ENCODE data around the gene SAMM50.

The SAMM50 gene

DNA sequence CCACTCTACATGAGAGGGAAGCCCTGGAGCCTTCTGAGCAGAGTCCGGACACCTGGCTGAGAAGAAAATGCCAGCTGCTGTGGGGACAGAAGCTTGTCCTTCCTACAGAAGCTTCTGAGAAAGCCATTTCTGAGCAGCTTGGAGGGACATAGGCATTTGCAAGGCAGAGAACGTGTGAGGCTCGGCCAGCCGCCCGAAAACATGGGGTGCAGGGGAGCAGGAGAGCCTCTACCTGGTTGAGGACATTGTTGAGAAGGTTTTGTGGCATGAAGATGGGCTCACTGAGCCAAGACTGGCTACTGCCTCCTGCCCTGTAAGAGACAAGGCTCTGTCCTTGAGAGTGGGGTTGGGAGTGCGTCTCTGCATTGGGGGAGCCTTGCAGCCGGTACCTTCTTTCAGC, 25.3 kb downstream of the SAMM50 start:
- Histone ChIP-seq H4K91ac (ENCODE audit: low read length) (no peak overlapping the region), H2AK5ac (ENCODE audit: low read length, severe bottlenecking) (no peak overlapping the region), H3K9me3 (ENCODE audit: control insufficient read depth, low read length) (no peaks in the 10 kb centered on the region), H3K79me1 (replicated peaks; ENCODE audit: low read length, poor library complexity, severe bottlenecking) (peaks cover 8% of the 10 kb centered on the region), H3K4me2 (ENCODE audit: low read length, poor library complexity, severe bottlenecking) (no peak overlapping the region), H3K27me3 (ENCODE audit: control insufficient read depth in 1 of 2, insufficient read depth in 1 of 2, low read length in 2 of 2) (no peaks in the 10 kb centered on the region), H3K9ac (ENCODE audit: low read length) (no peak overlapping the region), H3K18ac (ENCODE audit: low read depth in 1 of 2, low read length in 2 of 2) (no peak overlapping the region), H3K27ac (ENCODE audit: low read length, poor library complexity, severe bottlenecking) (no peak overlapping the region), H3K36me3 (ENCODE audit: control insufficient read depth in 1 of 2, insufficient read depth in 2 of 2, low read depth in 1 of 2, low read length in 2 of 2) (peaks cover 63 to 93% of the 10 kb centered on the region in 2 experiments), H3K4ac (ENCODE audit: low read depth in 1 of 2, low read length in 2 of 2) (no peak overlapping the region), H3K4me1 (ENCODE audit: control insufficient read depth, insufficient read depth, low read depth, low read length) (no peaks in the 10 kb centered on the region), H2BK15ac (ENCODE audit: low read depth, poor library complexity, severe bottlenecking) (no peak overlapping the region), H4K8ac (ENCODE audit: low read length) (no peak overlapping the region), H3K14ac (ENCODE audit: low read length in 2 of 2) (no peak overlapping the region), H2BK5ac (ENCODE audit: low read depth, low read length, poor library complexity, severe bottlenecking) (no peak overlapping the region), H2AFZ (ENCODE audit: low read depth, low read length) (no peak overlapping the region), H3K4me3 (ENCODE audit: insufficient read depth in 1 of 2, low read depth in 1 of 2, low read length in 2 of 2) (no peak overlapping the region), H2BK120ac (ENCODE audit: low read depth, low read length) (no peak overlapping the region), H2BK12ac (ENCODE audit: low read length in 2 of 2) (no peak overlapping the region), H3K23ac (ENCODE audit: low read length in 2 of 2) (no peak overlapping the region)
- DNase-seq = no peak
- WGBS = 96% methylated on average over 7 of the region's 7 CpGs

DNA sequence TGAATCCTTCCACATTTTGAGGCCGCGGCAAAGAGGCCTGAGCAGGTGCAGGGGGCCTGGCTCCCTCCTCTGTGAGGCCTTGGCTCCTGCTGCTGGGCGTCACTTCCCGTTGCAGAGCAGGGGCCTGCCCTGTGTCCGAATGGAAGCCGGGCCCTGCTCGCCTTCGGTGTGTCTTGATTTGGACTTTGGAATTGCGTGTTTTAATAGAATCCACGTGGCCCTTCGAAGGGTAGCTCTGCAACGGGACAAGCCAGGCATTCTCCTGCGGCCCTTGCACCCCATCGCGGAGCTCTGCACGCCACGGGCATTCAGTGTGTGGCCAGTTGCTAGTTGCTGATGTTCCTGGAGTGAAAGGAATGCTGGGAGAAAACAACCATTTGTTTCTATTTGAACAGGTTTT, 25.8 kb downstream of the SAMM50 start:
- no peak overlapping the region for H3K14ac ChIP-seq (ENCODE audit: low read length in 2 of 2)
- H4K8ac ChIP-seq (ENCODE audit: low read length) = no peak overlapping the region
- H2BK15ac ChIP-seq (ENCODE audit: low read depth, poor library complexity, severe bottlenecking) = no peak overlapping the region
- H3K4me1 ChIP-seq (ENCODE audit: control insufficient read depth, insufficient read depth, low read depth, low read length) = no peaks in the 10 kb centered on the region
- no peak overlapping the region for H3K4me2 ChIP-seq (ENCODE audit: low read length, poor library complexity, severe bottlenecking)
- no peak for DNase-seq
- H3K18ac ChIP-seq (ENCODE audit: low read depth in 1 of 2, low read length in 2 of 2) = no peak overlapping the region
- no peak overlapping the region for H3K27ac ChIP-seq (ENCODE audit: low read length, poor library complexity, severe bottlenecking)
- no peak overlapping the region for H3K4me3 ChIP-seq (ENCODE audit: insufficient read depth in 1 of 2, low read depth in 1 of 2, low read length in 2 of 2)
- H3K79me1 ChIP-seq (replicated peaks; ENCODE audit: low read length, poor library complexity, severe bottlenecking) = peaks cover 8% of the 10 kb centered on the region
- WGBS = 98% methylated on average over 17 of the region's 17 CpGs
- H2BK5ac ChIP-seq (ENCODE audit: low read depth, low read length, poor library complexity, severe bottlenecking) = no peak overlapping the region
- no peak overlapping the region for H2BK12ac ChIP-seq (ENCODE audit: low read length in 2 of 2)
- no peak overlapping the region for H2AFZ ChIP-seq (ENCODE audit: low read depth, low read length)
- H3K9ac ChIP-seq (ENCODE audit: low read length) = no peak overlapping the region
- no peak overlapping the region for H4K91ac ChIP-seq (ENCODE audit: low read length)
- no peak overlapping the region for H3K23ac ChIP-seq (ENCODE audit: low read length in 2 of 2)
- no peak overlapping the region for H3K4ac ChIP-seq (ENCODE audit: low read depth in 1 of 2, low read length in 2 of 2)
- peaks cover 62 to 91% of the 10 kb centered on the region in 2 experiments for H3K36me3 ChIP-seq (ENCODE audit: control insufficient read depth in 1 of 2, insufficient read depth in 2 of 2, low read depth in 1 of 2, low read length in 2 of 2)
- no peaks in the 10 kb centered on the region for H3K27me3 ChIP-seq (ENCODE audit: control insufficient read depth in 1 of 2, insufficient read depth in 1 of 2, low read length in 2 of 2)
- H2AK5ac ChIP-seq (ENCODE audit: low read length, severe bottlenecking) = no peak overlapping the region
- no peaks in the 10 kb centered on the region for H3K9me3 ChIP-seq (ENCODE audit: control insufficient read depth, low read length)
- no peak overlapping the region for H2BK120ac ChIP-seq (ENCODE audit: low read depth, low read length)

DNA sequence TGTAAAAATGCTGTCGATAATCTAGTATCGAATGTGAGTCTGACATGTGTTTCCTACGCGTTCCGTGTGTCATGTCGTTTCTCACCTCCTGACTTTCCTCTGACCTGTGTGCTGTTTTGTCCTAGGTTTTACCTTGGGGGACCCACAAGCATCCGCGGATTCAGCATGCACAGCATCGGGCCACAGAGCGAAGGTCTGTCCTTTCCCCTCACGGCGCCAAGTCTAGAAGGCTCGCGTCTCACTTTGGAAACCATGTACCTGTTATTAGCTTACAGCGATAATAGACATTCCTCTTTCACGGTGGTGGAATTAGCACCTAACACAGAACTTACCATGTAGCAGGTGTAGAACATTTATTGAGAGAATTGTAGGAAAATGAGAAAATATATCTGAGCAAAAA, 28.6 kb downstream of the SAMM50 start:
- WGBS = 98% methylated on average over 16 of the region's 16 CpGs
- no peaks in the 10 kb centered on the region for H3K4me1 ChIP-seq (ENCODE audit: control insufficient read depth, insufficient read depth, low read depth, low read length)
- H3K9me3 ChIP-seq (ENCODE audit: control insufficient read depth, low read length) = no peaks in the 10 kb centered on the region
- no peak overlapping the region for H2BK5ac ChIP-seq (ENCODE audit: low read depth, low read length, poor library complexity, severe bottlenecking)
- no peak overlapping the region for H2BK15ac ChIP-seq (ENCODE audit: low read depth, poor library complexity, severe bottlenecking)
- H3K9ac ChIP-seq (ENCODE audit: low read length) = no peak overlapping the region
- H3K18ac ChIP-seq (ENCODE audit: low read depth in 1 of 2, low read length in 2 of 2) = no peak overlapping the region
- no peaks in the 10 kb centered on the region for H3K27me3 ChIP-seq (ENCODE audit: control insufficient read depth in 1 of 2, insufficient read depth in 1 of 2, low read length in 2 of 2)
- H2BK12ac ChIP-seq (ENCODE audit: low read length in 2 of 2) = no peak overlapping the region
- H2AFZ ChIP-seq (ENCODE audit: low read depth, low read length) = no peak overlapping the region
- H2BK120ac ChIP-seq (ENCODE audit: low read depth, low read length) = no peak overlapping the region
- H4K91ac ChIP-seq (ENCODE audit: low read length) = no peak overlapping the region
- no peak overlapping the region for H4K8ac ChIP-seq (ENCODE audit: low read length)
- peaks cover 3% of the 10 kb centered on the region for H3K79me1 ChIP-seq (replicated peaks; ENCODE audit: low read length, poor library complexity, severe bottlenecking)
- H3K4ac ChIP-seq (ENCODE audit: low read depth in 1 of 2, low read length in 2 of 2) = no peak overlapping the region
- no peak overlapping the region for H3K23ac ChIP-seq (ENCODE audit: low read length in 2 of 2)
- H3K27ac ChIP-seq (ENCODE audit: low read length, poor library complexity, severe bottlenecking) = no peak overlapping the region
- DNase-seq = no peak
- H3K4me3 ChIP-seq (ENCODE audit: insufficient read depth in 1 of 2, low read depth in 1 of 2, low read length in 2 of 2) = no peak overlapping the region
- no peak overlapping the region for H2AK5ac ChIP-seq (ENCODE audit: low read length, severe bottlenecking)
- H3K36me3 ChIP-seq (ENCODE audit: control insufficient read depth in 1 of 2, insufficient read depth in 2 of 2, low read depth in 1 of 2, low read length in 2 of 2) = peaks cover 39 to 88% of the 10 kb centered on the region in 2 experiments
- H3K14ac ChIP-seq (ENCODE audit: low read length in 2 of 2) = no peak overlapping the region
- no peak overlapping the region for H3K4me2 ChIP-seq (ENCODE audit: low read length, poor library complexity, severe bottlenecking)

DNA sequence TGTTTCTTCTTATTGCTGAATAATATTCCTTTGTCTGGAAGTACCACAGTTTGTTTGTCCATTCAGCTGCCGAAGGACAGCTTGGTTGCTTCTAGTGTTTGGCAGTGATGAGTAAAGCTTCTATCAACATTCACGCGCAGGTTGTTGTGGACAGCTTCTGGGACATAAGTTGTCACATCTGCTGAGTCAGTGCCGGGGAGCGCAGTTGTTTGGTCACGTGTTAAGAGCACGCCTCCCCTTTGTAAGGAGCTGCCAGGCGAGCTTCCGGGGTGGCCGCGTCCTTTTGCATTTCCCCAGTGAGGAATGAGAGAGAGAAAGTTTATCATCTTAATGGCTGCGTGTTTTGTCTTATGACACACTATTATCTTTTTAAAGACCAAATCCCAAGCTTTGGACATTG, 30.3 kb downstream of the SAMM50 start:
- no peaks in the 10 kb centered on the region for H3K27me3 ChIP-seq (ENCODE audit: control insufficient read depth in 1 of 2, insufficient read depth in 1 of 2, low read length in 2 of 2)
- peaks cover 4% of the 10 kb centered on the region for H3K79me1 ChIP-seq (replicated peaks; ENCODE audit: low read length, poor library complexity, severe bottlenecking)
- H2AK5ac ChIP-seq (ENCODE audit: low read length, severe bottlenecking) = no peak overlapping the region
- no peaks in the 10 kb centered on the region for H3K9me3 ChIP-seq (ENCODE audit: control insufficient read depth, low read length)
- H3K4ac ChIP-seq (ENCODE audit: low read depth in 1 of 2, low read length in 2 of 2) = no peak overlapping the region
- no peak overlapping the region for H3K4me2 ChIP-seq (ENCODE audit: low read length, poor library complexity, severe bottlenecking)
- no peak overlapping the region for H2AFZ ChIP-seq (ENCODE audit: low read depth, low read length)
- H3K4me3 ChIP-seq (ENCODE audit: insufficient read depth in 1 of 2, low read depth in 1 of 2, low read length in 2 of 2) = no peak overlapping the region
- H2BK12ac ChIP-seq (ENCODE audit: low read length in 2 of 2) = no peak overlapping the region
- no peaks in the 10 kb centered on the region for H3K4me1 ChIP-seq (ENCODE audit: control insufficient read depth, insufficient read depth, low read depth, low read length)
- no peak for DNase-seq
- WGBS = 73% methylated on average over 7 of the region's 12 CpGs
- no peak overlapping the region for H3K9ac ChIP-seq (ENCODE audit: low read length)
- no peak overlapping the region for H3K23ac ChIP-seq (ENCODE audit: low read length in 2 of 2)
- no peak overlapping the region for H3K27ac ChIP-seq (ENCODE audit: low read length, poor library complexity, severe bottlenecking)
- H4K8ac ChIP-seq (ENCODE audit: low read length) = no peak overlapping the region
- no peak overlapping the region for H2BK120ac ChIP-seq (ENCODE audit: low read depth, low read length)
- H3K36me3 ChIP-seq (ENCODE audit: control insufficient read depth in 1 of 2, insufficient read depth in 2 of 2, low read depth in 1 of 2, low read length in 2 of 2) = peaks cover 36 to 86% of the 10 kb centered on the region in 2 experiments
- no peak overlapping the region for H3K18ac ChIP-seq (ENCODE audit: low read depth in 1 of 2, low read length in 2 of 2)
- no peak overlapping the region for H2BK5ac ChIP-seq (ENCODE audit: low read depth, low read length, poor library complexity, severe bottlenecking)
- H2BK15ac ChIP-seq (ENCODE audit: low read depth, poor library complexity, severe bottlenecking) = no peak overlapping the region
- no peak overlapping the region for H3K14ac ChIP-seq (ENCODE audit: low read length in 2 of 2)
- H4K91ac ChIP-seq (ENCODE audit: low read length) = no peak overlapping the region

Measured in mesenchymal stem cell (in vitro differentiated cells and primary cell).